ES-I3 (cell line): ENCODE data around the gene DOK4.

Experiments used
- H3K36me3 ChIP-seq: 2 replicates; pipeline ENCODE4 v1.6.1; 2013; ENCODE audit warnings: mild to moderate bottlenecking, low read length, control low read depth, moderate library complexity; ENCODE audit not compliant: insufficient read depth
- H3K4me1 ChIP-seq: 2 replicates; pipeline ENCODE4 v1.6.1; 2013; ENCODE audit warnings: mild to moderate bottlenecking, control low read depth, low read length; ENCODE audit not compliant: insufficient read depth
- H3K9ac ChIP-seq: 2 replicates; pipeline ENCODE4 v1.6.1; 2013; ENCODE audit warnings: low read depth, mild to moderate bottlenecking, low read length, moderate library complexity
- H3K9me3 ChIP-seq: 2 replicates; pipeline ENCODE4 v1.6.1; 2013; ENCODE audit warnings: mild to moderate bottlenecking, low read length, moderate library complexity; ENCODE audit not compliant: control insufficient read depth, insufficient read depth

The DOK4 gene

GRCh38 chr16:57514371-57514770 is 28.1 kb upstream of the DOK4 start:
- Histone ChIP-seq H3K9ac (no peak overlapping the region), H3K36me3 (no peaks in the 10 kb centered on the region), H3K4me1 (peaks cover 8% of the 10 kb centered on the region; the same call in 1 of the 2 replicates), H3K9me3 (no peaks in the 10 kb centered on the region)

DNA sequence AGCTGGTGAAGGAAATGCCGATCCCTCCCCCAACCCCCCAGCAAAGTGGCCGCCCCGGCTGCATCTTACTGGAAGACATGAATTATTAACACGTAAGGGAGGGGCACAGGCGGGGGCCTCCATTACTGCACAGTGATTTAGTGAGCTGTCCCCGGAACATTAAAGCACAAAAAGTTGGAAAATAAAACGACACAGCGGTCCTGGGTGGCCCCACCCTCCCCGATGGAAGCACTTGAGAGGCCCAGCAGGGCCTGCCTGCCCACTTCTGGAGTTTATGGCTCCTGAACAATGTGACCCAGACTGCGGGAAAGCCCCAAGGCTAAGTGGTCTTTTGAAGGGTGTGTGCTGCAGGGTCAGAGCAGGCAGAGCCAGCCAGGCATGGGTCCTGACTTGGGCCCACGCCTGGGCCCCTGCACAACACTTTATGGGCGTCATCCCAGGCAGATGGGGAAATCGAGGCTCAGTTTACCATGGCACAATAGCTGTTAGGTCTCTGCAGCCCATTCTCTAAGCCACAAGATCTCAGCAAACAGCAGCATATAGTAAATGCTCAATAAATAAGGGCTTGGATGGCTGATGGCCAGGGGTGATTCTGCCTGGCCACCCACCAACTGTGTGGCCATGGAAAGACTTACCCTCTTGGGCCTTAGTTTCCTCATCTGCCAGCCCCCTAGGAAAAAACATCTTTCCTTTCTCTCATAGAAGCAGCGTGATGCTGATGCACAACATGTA is 27.2 kb upstream of the DOK4 start:
- no peak overlapping the region for H3K9ac ChIP-seq
- H3K4me1 ChIP-seq: peaks cover 8% of the 10 kb centered on the region; the same call in 1 of the 2 replicates
- H3K36me3 ChIP-seq: no peaks in the 10 kb centered on the region
- no peaks in the 10 kb centered on the region for H3K9me3 ChIP-seq

DNA sequence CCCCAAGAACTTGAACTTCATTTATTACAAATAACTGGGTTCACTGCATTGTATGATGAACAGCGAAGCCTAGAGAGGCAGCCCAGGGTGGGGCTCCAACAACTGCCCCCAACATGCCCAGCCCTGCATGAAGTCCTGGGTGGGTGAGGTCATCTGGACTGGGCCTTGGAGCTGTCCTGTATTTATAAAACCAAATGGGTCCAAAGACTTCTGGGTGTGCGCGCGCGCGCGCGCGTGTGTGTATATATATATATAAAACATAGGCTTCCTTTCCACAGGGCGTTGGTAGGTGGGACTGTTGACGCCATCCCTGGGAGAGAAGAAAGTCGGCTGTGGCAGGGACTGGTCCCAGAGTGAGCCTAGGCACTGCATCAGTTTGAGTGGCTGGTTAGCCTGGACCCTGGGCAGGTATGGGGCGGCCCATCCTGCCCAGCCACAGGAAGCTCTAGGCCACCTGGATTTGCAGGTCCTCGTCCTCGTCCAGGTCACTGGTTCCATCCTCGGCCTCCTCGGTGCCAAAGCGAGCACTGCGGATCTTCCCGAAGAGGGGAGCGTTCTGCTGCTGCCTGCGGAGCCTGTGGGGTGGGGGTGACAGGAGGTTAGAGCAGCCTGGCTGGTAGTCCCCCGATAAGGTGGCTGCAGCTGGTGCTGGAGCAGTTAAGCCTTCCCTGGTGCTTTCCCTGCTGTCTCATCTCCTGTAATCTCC is 26.2 kb upstream of the DOK4 start:
- Histone ChIP-seq H3K9ac (no peak overlapping the region), H3K4me1 (peaks cover 13% of the 10 kb centered on the region; the same call in 1 of the 2 replicates), H3K36me3 (no peaks in the 10 kb centered on the region), H3K9me3 (no peaks in the 10 kb centered on the region)

DNA sequence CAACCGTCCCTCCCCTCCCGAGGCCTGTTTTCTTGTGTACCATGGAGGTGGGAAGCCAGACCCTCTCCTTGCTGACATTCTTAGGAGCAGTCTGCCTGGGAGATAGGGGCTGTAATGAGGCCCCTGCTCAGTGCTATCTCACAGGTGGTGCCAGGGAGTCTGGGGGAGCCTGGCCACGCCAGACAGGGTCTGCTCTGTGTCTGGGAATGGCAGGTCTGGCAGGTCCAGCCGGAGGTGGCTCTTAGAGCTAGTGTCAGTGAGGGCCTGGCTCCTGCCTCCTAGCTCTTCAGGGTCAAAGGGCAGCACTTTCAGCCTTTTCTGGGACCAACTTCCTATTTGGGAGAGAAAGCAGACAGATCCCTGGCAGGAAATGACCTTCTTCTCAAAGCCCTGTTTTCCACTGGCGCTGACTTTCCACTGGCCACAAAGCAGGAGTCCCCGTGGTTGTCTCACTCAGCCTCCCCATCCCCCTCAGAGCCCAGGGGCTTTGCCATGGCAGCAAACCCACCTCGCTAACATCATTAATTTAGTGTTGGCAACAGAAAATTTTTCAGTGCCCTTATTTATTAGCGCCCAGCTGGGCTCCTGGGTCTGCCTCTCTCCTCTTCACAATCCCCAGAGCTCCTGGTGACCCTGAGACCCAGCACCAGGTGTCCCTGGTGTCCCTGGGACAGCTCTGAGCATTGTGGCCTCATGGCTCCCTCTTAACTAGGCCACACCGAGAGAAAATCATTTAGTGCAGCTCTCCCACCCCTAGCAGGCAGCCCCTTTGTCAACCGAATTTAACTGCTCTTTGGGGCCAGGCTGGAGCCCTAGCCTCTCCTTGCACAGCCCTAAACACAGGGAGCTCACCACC is 24.0 kb upstream of the DOK4 start:
- Histone ChIP-seq H3K9me3 (no peaks in the 10 kb centered on the region), H3K4me1 (peaks cover 13% of the 10 kb centered on the region; the same call in 1 of the 2 replicates), H3K36me3 (no peaks in the 10 kb centered on the region), H3K9ac (no peak overlapping the region)

DNA sequence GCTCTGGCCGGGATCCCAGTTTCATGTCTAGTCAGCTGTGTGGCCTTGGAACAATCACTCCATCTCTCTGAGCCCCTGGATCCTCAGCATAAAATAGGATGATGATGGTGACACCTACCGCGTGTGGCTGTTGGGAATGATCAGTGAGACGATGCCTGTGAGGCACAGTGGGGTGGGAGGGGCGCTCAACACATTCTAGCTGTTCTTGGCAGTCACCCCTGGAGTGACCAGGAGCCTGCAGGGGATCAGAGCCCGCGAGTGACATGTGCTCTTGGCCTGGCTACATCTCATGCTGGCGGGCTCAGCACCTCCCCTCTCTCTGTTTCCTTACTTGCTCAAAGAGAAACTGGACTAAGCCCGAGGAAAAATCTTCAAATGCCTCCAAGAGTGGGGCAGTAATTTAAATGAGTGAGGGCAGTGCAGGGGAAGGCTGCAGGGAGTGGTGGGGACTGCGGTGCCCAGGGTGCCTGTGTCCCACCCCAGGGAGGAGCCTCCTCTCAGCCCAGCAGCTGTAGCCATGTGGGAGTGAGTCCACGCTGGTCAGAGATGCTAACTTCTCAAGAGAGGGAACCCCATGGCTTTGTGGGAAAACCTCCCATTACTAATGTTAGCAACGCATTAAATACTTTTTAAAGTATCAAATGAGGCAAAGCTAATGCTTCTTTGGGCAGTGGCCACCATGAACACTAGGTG is 23.1 kb upstream of the DOK4 start:
- no peaks in the 10 kb centered on the region for H3K36me3 ChIP-seq
- peaks cover 13% of the 10 kb centered on the region; the same call in 1 of the 2 replicates for H3K4me1 ChIP-seq
- no peak overlapping the region for H3K9ac ChIP-seq
- H3K9me3 ChIP-seq: no peaks in the 10 kb centered on the region

DNA sequence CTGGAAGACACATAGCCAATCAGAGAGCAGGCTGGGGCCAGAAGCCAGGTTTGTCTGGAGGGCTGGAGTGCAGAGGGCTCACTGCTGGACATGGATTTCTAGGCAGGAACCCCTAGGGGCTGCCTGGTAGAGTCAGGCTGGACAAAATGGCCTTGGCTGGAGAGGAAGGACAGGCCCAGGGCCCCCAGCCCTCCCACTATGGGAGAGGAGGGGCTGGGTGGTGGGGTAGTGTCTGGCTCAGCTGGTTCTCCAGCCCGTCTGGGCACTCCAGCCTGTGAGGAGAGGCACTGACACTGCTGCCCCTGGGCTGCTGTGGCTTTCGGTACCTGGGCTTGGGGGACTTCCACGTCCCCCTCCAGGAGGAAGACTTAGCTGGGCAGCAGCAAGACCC is 21.7 kb upstream of the DOK4 start:
- H3K36me3 ChIP-seq: no peaks in the 10 kb centered on the region
- no peak overlapping the region for H3K9ac ChIP-seq
- H3K4me1 ChIP-seq: peaks cover 6% of the 10 kb centered on the region; the same call in 1 of the 2 replicates
- H3K9me3 ChIP-seq: no peaks in the 10 kb centered on the region

DNA sequence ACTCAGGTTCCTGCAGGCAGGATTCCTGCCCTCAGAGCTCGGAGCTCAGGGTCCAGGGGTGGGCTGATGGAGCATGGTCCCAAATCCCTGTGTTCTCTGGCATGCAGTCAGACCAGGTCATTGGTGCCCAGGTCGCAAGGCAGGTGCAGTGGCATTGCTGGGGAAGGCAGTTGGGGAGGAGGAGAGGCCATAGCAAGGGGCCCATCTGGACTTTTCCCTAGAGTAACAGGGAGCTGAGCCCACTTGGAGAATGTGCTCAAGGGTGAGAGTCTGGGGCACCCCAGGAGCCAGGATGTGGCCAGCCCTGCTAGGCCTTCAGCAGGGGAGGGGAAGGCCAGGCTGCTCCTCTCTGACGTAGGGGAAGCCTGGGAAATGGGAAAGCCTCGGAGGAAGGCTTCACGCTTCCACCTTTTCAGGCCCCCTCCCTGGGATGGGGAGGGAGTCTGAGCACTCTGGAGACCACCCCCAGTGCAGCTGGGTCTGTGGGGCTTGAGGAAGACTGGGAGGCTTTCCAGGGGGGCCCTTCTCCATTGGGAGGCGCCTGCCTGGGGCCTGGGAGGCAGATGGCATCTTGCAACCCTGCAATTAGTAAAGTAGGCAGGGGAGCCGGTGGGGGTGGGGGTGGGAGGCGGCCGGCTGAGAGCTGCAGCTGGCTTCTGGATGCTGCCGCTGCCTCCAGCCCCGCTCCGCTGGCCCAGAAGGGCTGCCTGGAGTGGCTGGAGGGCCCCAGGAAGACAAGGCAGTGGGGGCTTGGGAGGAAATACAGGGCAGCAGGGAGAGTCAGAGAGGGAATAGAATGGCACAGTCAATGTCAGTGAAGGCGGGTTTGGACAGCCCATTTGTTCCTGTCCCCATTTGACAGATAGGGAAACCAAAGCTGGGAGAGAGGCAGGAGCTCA is 21.1 kb upstream of the DOK4 start:
- Histone ChIP-seq H3K9me3 (no peaks in the 10 kb centered on the region), H3K4me1 (peaks cover 5% of the 10 kb centered on the region; the same call in 1 of the 2 replicates), H3K9ac (no peak overlapping the region), H3K36me3 (no peaks in the 10 kb centered on the region)

- no peak overlapping the region for H3K9ac ChIP-seq
- H3K9me3 ChIP-seq: no peaks in the 10 kb centered on the region
- H3K36me3 ChIP-seq: no peaks in the 10 kb centered on the region
- peaks cover 5% of the 10 kb centered on the region; the same call in 1 of the 2 replicates for H3K4me1 ChIP-seq
These were observed 18.9 kb upstream of the DOK4 start for GRCh38 chr16:57505169-57505568.

- H3K9ac ChIP-seq: no peak overlapping the region
- no peaks in the 10 kb centered on the region for H3K9me3 ChIP-seq
- no peaks in the 10 kb centered on the region for H3K36me3 ChIP-seq
- H3K4me1 ChIP-seq: peaks cover 5% of the 10 kb centered on the region; the same call in 1 of the 2 replicates
These were observed 18.2 kb upstream of the DOK4 start for GRCh38 chr16:57504491-57504890.

- Histone ChIP-seq H3K9me3 (no peaks in the 10 kb centered on the region), H3K9ac (no peak overlapping the region), H3K36me3 (no peaks in the 10 kb centered on the region), H3K4me1 (peaks cover 5% of the 10 kb centered on the region; the same call in 1 of the 2 replicates)
These were observed 17.7 kb upstream of the DOK4 start for GRCh38 chr16:57504001-57504400.

- Histone ChIP-seq H3K9me3 (no peaks in the 10 kb centered on the region), H3K36me3 (no peaks in the 10 kb centered on the region), H3K4me1 (peaks cover 5% of the 10 kb centered on the region; the same call in 1 of the 2 replicates), H3K9ac (no peak overlapping the region)
These were observed 17.1 kb upstream of the DOK4 start for GRCh38 chr16:57503366-57503765.

DNA sequence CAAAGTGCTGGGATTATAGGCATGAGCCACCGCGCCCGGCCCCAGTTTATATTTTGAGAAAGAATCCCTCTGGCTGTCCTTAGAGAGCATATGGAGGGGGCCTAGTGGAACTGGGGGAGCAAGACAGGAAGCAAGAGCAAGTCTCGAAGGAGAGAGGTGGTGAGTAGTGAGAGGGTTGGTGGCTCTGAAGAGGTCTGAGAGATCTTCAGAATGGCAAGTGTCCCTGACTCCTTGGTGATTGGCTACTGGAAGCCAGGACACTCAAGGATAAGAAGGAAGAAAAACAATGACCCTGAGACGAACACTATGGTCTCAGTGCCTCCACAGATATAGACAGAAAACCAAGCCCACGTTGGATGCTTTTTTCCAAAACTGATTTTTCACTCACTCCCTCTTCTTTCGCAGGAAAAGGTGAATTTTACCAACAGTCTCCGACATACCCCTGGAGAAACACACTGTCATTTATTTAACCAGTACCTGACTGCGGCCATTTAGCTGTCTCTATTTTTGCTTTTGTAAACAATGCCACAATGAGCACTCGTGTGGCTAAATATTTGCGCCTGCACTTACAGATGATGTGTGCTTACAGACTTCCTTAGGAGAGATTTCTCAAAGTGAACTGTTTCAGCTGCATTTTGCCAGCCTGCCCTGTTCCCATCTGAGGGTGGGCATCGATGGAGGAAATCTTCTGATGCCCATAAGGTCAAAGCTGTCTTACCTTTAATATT is 15.9 kb upstream of the DOK4 start:
- no peaks in the 10 kb centered on the region for H3K36me3 ChIP-seq
- H3K9ac ChIP-seq: no peak overlapping the region
- no peaks in the 10 kb centered on the region; the same call in 1 of the 2 replicates for H3K4me1 ChIP-seq
- H3K9me3 ChIP-seq: no peaks in the 10 kb centered on the region

- Histone ChIP-seq H3K4me1 (no peaks in the 10 kb centered on the region; the same call in 1 of the 2 replicates), H3K36me3 (no peaks in the 10 kb centered on the region), H3K9me3 (no peaks in the 10 kb centered on the region), H3K9ac (no peak overlapping the region)
These were observed 15.2 kb upstream of the DOK4 start for GRCh38 chr16:57501492-57501891.
